Mesenteric fat pad (tissue), 1 donor: Measurements from ENCODE around the gene TMEM30A. TPM values are rescaled to one million over a fixed set of nuclear protein-coding genes. Genes with fewer than 3 reads are reported as not detected.

Experiments
- DNase-seq: peaks from one replicate; pipeline ENCODE4 v3.0.0-alpha.2; 2020; ENCODE audit warnings: low spot score
- total RNA-seq: library from RNA; stranded (reverse); fragmentation: NEBNext Ultra II Directional; extraction: Animal tissue kit (Norgen Biotek cat#: 25700); gene quantifications from one replicate; pipeline ENCODE4 v1.2.1, GENCODE V29; 2021
- donor health status: DM: yes; HTN: yes; CAD: no.

The TMEM30A gene
- total RNA-seq, 1 donor from 2014 or later: 109 TPM

DNA sequence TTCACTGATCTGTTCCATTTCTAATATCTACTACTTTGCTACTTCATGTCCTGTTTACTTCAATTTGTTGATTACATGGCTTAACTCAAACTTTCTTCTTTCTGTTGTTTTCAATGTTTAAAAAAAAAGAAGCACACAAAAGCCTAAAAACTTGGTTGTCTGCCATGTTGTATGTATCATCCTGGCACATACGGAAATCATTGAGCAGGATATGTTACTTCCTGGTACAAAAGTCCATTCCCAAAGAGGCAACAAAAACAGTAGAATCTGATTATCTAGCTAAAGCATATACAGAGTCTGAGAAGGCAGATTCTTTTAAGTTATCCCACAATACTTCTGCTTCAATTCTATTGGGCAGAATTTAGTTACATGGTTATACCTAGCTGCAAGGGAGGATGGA, 64.2 kb downstream of the TMEM30A start:
- no peak for DNase-seq

DNA sequence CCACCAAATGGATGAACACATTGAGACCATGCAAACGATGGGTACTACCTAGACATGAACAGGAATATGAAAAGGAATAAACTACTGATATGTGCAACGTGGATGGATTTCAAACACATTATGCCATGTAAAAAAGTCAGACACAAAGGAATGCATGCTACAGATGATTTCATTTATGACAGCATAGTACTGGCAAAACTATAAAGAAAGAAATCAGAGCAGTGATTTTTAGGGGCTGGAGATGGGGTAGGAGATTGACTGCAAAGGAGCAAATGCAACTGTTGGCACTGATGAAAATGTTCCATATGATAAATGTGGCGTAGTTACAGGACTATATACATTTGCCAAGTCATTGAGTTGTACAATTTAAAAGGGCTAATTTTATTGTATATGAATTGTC, 65.3 kb downstream of the TMEM30A start:
- DNase-seq: no peak

DNA sequence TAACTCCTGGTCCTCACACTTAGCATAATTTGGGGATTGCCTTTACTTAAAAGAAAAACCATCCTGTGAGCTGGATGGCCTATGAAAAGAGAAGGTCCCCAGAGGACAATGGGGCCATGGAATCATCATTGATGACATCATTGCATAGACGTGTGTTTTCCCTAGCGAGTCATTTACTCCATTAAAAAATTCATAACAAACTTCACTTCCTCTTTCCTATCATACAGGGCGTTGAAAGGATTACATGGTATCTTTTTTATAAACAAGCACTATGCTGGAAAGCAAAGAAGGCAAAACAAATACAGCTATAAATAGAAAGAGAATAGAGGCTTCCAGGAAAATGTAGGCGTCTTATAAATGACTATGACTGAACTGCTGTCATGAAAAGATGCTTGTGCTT, 67.4 kb downstream of the TMEM30A start:
- no peak for DNase-seq

DNA sequence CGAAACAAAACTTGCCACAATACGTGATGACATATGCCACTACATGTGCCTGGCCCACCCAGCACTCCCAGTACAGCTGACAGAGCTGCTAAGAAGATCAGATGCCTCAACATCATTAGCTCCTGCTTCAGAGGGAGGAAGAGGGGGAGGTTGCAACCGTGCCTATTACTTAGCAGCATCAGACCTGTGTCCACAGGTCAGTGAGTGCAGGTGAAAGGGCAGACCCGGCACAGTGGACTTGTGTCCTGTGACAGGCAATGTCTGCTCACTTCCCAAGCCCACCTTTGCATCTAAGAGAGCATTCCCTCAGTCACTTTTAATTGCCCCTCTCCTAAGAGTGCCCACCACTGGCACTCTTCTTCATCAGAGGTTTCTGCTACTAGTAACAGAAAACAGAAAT, 69.3 kb downstream of the TMEM30A start:
- no peak for DNase-seq

DNA sequence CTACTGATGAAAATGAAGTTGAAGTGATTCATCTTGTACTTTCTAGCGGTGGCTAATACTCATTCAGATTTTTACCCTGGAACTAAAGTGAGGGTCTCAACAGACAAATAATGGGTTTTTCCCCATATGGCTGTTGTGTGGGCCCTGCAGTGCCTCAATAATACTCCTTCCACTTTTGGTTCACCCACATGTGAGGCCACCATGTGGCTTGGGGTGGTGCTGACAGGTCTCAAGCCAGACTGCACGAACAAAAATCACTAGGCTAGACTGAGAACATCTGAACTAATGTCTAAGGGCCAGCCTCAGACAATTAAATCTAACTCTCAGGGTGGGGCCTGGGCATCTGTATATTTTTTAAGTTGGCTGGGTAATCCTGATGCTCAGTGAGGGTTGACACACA, 70.9 kb downstream of the TMEM30A start:
- DNase-seq: no peak

DNA sequence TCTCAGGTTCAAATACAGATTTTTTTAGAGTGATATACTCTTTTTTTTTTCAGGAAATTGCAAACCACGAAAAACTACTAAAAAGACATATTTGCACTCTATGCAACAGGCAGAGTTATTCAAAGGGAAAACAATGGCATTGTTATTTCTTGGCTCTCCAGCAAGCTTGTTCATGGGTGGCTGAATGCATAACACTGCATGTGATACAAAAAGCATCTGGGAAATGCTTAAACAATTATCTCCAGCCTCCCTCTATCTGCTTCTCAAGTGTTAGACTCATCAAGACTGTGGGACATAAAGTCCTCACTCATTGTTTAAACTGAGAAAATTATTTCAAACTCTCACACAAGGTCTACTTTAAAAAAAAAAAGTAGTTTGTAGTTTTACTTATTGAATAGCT, 71.5 kb downstream of the TMEM30A start:
- no peak for DNase-seq

DNA sequence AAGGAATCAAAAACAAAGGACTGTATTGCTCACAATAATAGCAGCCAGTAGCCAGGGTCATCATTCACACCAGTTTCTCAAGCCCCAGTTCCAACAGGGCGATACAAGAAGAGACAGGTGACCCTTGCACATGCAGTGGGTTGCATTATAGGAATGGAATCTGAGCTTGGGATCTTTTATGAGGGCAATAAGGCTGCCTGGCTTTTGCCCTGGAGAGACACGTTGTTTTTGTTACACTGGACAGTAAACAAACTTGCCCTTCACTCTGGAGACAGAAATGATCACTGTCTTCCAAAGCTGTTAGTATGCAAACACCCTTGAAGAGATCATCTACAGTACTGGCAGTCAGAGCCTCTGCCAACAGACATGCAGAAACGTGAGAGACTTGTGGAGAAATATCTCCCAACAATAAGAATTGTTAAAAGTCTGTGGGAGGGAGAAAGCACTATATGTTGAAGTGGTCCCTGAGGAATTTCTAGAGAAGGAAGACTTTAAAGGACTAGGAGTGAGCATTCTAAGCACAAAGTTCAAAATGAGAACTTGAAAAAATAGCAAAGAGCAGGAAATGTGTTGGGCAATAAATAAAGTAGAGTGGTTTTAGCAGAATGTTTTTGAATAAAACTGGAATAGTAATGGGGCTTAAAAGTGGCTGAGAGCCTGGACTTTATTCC, 72.5 kb downstream of the TMEM30A start:
- DNase-seq: no peak

DNA sequence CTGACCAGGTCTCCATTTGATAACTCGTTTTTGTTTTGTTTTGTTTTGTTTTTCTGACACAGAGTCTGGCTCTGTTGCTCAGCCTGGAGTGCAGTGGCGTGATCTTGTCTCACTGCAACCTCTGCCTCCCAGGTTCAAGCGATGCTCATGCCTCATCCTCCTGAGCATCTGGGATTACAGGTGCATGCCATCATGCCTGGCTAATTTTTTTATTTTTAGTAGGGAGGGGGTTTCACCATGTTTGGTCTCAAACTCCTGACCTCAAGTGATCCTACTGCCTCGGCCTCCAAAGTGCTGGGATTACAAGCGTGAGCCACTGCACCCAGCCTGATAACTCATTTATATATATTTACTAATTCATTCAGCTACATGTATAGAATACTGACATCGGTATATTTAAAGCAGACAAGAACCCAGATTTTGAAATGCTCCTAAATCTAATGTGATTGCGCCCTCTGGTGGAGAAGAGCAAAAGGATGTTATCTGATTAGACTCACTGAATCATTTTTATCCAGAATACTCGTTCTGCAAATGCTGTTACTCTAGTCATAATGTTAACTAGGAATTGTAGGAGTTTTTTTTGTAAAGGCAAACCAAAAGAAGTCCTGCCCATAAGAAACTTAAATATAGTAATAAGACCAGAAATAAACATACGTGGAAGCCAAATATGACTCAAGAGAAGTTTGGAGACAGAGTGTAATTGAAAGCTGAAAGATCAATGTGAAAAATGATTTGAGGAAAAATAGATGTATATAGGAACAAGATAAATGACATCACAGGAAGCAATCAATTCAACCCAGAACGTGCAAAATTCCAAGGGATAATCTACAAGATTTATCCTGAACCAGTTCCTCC, 73.5 kb downstream of the TMEM30A start:
- no peak for DNase-seq

DNA sequence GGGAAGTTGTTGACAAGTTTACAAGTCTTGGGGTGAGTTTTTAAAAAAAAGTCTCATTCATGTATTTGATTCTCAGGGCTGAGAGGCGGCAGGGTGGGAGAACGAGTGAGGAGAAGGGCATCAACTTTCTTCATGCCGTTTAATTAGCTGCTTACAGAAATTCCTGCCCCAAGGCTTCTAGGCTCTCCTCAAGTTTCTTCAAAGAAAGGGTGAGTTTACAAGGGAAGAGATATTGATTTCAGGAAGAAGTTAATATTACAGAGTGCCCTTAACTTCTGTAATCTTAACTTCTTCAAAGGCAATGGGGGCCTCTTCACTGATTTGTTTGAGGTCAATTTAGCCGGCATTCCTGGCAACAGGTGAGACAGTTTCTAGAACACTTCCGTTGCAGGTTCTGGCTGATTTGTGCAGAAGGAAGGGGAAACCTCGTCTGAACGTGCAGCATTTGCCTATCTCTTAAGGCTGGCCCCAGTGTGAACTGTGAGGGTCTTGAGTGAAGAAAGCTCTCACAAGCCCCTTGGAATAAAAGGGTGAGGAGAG, 75.3 kb downstream of the TMEM30A start:
- no peak for DNase-seq

DNA sequence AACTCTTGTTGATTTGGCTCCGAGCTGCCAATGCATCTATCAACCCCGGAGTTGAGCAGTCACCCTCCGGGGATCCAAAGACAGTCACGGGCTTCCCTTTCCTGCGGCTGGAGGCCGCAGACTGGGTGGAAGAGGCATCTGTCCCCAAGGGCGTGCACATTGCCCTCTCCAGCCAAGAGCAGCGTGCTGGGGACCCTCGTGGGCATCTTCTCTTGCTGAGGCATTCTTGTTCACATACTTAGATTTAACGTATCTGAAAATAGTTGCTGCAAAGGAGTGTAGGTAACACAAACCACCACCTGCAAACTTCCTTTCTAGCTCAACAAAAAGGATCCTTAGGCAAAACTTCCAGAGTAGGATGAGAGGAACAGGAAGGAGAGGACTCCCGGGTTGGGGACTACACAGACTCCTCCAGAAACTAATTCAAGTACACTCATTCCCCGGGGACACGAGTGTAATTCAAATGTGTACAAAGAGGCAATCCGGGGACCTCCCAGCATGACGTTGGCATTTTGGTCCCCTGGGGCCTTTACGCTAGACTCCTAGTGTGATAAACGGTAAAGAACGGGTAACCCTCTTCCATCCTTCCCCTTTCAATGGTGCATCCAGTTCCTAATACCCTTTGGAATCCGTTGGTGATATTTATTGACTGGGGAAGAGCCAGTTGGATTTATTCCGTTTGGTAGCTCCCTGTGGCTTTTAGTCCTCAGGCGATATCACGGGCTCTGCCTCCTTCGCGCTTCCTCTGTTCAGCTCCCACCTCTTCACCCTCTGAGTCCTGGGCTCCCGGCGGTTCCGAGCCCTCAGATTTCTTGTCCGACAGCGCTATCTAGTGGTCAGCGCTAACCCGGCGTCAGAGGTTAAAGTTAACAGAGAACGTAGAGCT, 76.1 kb downstream of the TMEM30A start:
- no peak for DNase-seq

DNA sequence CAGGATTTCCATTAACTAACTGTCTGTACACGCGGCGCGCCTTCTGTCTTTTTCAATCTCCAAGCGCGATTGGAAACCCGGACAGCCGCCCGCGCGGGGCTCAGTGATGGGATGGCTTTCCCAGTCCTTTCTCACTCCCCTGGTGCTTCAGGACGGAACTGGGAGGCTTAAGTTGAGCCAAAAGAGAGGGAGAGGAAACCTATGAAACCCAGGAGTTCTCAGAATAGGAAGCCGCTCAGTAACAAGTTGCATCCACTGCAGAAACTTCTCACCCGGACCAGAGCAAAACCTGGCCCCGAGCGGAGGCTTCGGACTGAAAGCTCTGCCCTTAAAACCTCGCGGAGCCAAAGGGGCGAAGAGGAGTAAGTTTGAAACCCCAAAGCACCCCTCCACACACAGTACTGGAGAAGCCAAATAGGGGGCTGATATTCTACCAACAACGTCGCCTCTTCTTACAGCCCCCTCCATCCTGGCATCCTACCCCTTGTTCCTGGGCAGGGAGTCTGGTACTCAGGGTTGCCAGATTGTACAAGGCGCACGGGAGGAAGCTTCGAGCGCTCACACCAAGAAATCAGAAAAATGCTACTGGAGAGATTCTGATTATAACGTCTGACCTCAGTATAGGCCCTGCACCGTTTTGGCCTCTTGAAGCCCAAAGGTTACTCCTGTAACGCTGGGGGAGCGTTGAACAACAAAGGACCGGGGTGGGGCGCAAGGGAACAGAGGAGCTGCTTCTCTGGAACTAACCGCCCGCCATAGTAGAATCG, 77.8 kb downstream of the TMEM30A start:
- no peak for DNase-seq

DNA sequence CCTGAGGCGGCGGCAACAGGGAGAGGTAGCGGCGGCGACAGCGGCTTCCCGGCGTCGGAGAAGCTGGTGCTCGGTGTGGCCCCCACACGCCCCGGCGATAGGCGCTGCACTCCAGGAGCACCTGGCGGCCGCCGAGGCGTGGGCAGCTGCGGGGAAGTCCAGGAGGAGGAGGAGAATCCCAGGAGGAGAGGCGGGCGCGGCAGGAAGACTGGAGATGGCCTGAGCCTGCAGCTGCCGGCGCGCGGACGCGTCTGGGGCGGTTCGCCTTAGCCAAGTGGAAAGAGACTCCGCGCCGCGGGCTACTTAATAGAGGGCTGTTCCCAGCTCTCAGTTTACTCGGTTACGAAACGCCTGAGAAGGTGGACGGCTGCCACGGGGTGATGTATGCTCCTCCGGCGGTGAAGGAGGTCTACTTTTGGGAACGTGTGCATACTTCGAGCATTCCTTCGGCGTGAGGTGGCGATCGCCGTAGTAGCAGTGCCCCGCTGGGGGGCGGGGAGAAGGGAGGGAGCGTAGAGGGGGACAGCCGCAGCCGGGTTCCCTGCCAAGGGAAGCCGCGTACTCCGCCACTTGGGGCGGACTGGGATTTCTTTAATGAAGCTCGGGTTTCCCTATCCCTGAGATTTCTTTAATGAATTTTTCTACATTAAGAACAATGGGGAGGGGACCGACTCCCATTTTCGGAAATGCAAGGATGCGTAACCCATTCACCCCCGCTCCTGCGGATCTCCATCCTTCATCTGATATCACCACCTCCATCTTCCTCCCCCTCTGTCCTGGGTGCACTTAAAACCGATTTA, 78.6 kb downstream of the TMEM30A start, which contains the start of gene COL12A1:
TSS of gene COL12A1 (minus strand) at position 278 of the 800 bp plus-strand sequence. CDS start 3,261 bp downstream, outside the sequence.
- DNase-seq: peak; percentile 94

DNA sequence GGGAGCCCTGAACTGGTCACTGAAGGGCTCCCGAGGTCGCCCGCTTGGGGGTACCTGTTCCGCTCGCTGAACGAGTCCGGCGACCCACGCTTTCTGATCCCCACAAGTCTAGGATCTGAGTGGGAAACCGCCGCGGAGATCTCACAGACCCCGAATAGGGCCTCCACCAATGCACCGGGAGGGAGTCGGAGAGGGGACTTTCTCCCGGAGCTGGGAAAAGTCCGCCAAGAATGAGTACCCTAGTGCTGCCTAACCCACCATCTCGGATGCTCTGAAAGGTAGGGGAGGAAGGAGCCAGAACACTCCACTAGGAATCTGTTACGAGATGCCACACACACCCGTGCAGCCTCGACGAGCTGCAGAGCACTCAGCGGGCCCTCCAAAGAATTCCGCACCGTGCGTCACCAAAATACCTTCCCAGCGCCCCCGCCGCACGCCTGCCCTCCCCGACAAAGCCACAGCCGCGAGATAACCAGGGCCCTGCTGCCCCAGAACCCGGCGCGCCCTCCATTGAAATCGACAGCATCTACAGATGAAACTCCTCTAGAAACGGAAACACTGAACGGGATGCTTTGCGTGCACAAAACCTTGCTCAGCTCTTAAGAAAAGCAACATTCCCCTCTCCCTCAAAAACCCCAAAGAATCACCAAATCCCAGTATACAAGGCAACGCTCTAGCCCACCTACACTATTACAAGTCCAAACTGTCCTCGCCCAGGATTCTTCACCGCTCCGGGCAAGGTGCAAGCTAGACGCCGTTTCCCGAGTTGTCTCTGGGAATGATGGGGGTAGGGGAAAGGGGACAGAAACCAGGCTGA, 79.4 kb downstream of the TMEM30A start:
- no peak for DNase-seq

DNA sequence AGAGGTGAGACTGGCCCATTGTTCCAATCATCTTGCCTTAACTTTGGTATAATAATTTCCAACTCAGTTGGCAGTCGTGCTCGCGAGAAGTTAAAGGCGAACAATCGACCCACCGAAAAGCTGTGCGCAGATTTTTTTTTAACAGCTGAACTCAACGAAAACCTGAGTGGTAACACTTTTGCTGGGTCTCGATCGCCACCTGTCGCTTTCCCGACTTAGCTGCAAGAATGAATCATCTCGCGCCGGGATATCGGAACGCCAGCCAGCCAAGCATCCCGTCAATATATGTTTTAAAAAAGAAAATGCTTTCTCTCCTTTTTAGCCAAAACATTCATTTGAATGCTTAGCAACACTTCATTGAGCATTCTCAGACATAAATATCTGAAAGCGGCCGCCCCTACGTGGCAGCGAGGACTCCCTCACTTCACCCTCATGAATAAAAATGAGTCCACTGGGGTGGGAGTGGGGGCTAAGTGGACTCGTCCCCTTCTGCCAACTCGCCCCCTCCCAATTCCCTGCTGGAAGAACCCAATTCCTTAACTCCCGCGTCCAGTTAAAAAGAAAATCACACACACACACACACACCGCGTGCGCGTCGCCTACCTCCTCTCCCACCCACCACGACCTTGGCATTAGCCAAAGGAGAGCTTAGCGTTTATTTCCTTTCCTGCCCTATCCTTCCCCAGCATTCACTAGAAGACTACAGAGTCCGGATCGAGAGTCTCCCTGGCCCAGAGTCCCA, 80.2 kb downstream of the TMEM30A start:
- DNase-seq: no peak

DNA sequence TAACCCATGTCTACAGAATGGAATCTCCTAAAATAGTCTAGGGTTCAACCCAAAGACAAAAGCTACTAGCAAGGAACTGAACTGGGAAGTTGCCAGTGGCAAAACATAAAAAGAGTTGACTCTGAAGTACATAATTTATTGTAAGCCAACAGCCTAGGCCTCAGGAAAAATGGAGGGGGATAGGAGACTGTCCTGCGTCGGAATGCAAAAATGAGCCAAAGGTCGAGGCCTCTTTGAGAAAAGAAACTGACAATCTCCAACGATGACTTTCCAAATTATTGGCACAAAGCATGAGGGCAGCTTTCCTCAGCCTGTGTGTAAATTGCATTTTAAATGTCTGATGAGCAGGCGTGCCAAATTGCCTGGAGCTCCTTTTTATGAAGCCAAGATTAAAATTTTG, 80.9 kb downstream of the TMEM30A start:
- DNase-seq: no peak
